ENCODE measurements around the gene SMAD3. TPM values are rescaled to one million over a fixed set of nuclear protein-coding genes. Genes with fewer than 3 reads are reported as not detected.
A peak's percentile ranks its signal among the peaks of the same experiment; 100 is the strongest.

SMAD3 gene
- total and polyA plus RNA-seq, 3 experiments from 2014 or later, result 30.2 to 34.2 (median 31.7) TPM

DNA sequence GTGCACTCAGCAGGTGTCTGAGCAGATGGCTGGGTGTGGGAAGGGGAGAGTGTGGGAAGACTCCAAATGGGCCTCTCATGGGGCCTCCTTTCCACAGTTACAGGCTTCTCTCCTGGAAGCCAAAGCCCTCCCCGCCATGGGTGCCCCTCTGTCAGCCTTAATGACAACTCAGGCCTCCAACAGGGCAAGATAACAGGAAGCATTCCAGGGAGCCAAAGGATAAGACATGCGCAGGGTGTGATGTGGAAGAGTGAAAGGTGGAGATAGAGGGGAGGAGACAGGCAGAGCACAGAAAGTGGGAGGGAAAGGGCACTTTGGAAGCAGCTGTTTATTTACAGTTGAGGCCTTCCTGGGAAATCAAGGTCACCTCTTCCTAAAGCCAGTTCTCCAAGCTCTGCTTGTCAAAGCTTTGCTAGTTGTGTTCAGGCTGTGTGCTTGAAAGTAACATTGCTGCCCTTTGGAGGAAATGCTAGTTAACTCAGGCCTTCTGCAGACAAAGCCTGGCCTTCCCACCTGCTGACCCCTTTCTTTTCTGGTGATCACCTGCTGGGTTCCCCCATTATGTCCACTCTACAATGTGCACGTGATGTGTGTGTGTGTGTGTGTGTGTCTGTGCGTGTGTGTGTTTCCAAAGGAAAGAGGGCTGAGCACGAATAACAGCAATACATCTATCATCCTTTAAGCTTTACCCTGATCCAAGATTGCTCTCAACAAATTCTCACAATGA, 35.2 kb upstream of the SMAD3 start:
- peaks cover 3 to 4% of the 10 kb centered on the region in 2 donors for H3K27me3 Mint-ChIP-seq
- Histone ChIP-seq H3K27me3 (ENCODE audit: insufficient read depth, low read length, poor library complexity, severe bottlenecking) (no peaks in the 10 kb centered on the region), H3K4me3 (ENCODE audit: low read length) (no peak overlapping the region), H3K36me3 (ENCODE audit: insufficient read depth, low read length) (no peaks in the 10 kb centered on the region), H3K27ac (ENCODE audit: low read depth, low read length) (no peak overlapping the region), H3K4me1 (ENCODE audit: insufficient read depth, low read length) (peaks cover 12% of the 10 kb centered on the region), H3K9me3 (ENCODE audit: low read length) (no peaks in the 10 kb centered on the region)
- H3K4me3 Mint-ChIP-seq, result peak overlapping the region in 1 of 7 donors; percentile 25
- H3K4me1 Mint-ChIP-seq, result peaks cover 0 to 17% (median 6%) of the 10 kb centered on the region in 3 donors
- ChIA-PET POLR2A (interaction anchor here (0.7 kb wide), 1 partner anchor 54 kb away, joined by 5 read pairs; no protein-coding TSS in a partner anchor), CTCF (no interaction called here)
- no peaks in the 10 kb centered on the region for H3K36me3 Mint-ChIP-seq
- H3K9me3 Mint-ChIP-seq, result no peaks in the 10 kb centered on the region
- DNase-seq, result no peak
- H3K27ac Mint-ChIP-seq, result peak overlapping the region in 2 of 8 donors; percentile 30 to 47

DNA sequence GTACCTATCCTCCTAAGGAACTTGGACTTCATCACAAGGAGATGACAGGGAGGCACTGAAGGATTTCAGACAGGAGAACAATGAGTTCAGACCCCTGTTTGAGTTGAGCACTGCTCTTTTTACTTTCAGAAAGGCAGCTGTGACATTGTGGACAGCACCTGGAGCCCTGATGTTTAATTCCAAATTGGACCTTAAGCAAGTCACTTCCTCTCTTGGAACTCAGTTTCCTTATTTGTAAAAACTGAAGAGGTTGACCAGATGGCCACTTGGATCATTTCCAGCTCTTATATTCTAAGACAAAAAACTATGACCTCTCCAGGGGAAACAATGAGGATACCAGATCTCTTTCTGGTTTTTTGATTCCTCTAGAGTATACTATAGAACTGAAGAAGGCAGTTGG, 34.1 kb upstream of the SMAD3 start:
- Mint-ChIP-seq H3K27me3 (peaks cover 3 to 4% of the 10 kb centered on the region in 2 donors), H3K36me3 (no peaks in the 10 kb centered on the region), H3K4me1 (peaks cover 0 to 17% (median 8%) of the 10 kb centered on the region in 3 donors), H3K27ac (no peak overlapping the region), H3K9me3 (no peaks in the 10 kb centered on the region), H3K4me3 (no peak overlapping the region)
- Histone ChIP-seq H3K4me3 (ENCODE audit: low read length) (no peak overlapping the region), H3K27ac (ENCODE audit: low read depth, low read length) (no peak overlapping the region), H3K4me1 (ENCODE audit: insufficient read depth, low read length) (peaks cover 12% of the 10 kb centered on the region), H3K27me3 (ENCODE audit: insufficient read depth, low read length, poor library complexity, severe bottlenecking) (no peaks in the 10 kb centered on the region), H3K9me3 (ENCODE audit: low read length) (no peaks in the 10 kb centered on the region), H3K36me3 (ENCODE audit: insufficient read depth, low read length) (no peaks in the 10 kb centered on the region)
- CTCF ChIA-PET, result no interaction called here
- DNase-seq, result no peak
- POLR2A ChIA-PET, result no interaction called here

- Histone ChIP-seq H3K36me3 (ENCODE audit: insufficient read depth, low read length) (no peaks in the 10 kb centered on the region), H3K4me3 (ENCODE audit: low read length) (peak overlapping the region; percentile 64), H3K4me1 (ENCODE audit: insufficient read depth, low read length) (peaks cover 12% of the 10 kb centered on the region), H3K27me3 (ENCODE audit: insufficient read depth, low read length, poor library complexity, severe bottlenecking) (no peaks in the 10 kb centered on the region), H3K9me3 (ENCODE audit: low read length) (no peaks in the 10 kb centered on the region), H3K27ac (ENCODE audit: low read depth, low read length) (no peak overlapping the region)
- ChIA-PET CTCF (interaction anchor here (0.8 to 1.4 kb wide), 3 partner anchors 69 to 87 kb away, joined by 3 to 4 read pairs (median 3); no protein-coding TSS in a partner anchor), POLR2A (no interaction called here)
- H3K36me3 Mint-ChIP-seq, result no peaks in the 10 kb centered on the region
- H3K4me3 Mint-ChIP-seq, result no peak overlapping the region
- DNase-seq, result no peak
- H3K27me3 Mint-ChIP-seq, result peaks cover 0 to 3% of the 10 kb centered on the region in 2 donors
- peaks cover 7 to 27% (median 14%) of the 10 kb centered on the region in 3 donors for H3K4me1 Mint-ChIP-seq
- H3K9me3 Mint-ChIP-seq, result no peaks in the 10 kb centered on the region
- no peak overlapping the region for H3K27ac Mint-ChIP-seq
These were observed 32.8 kb upstream of the SMAD3 start for GRCh38 chr15:67032608-67033007.

GRCh38 chr15:67033012-67033411, 32.4 kb upstream of the SMAD3 start:
- peaks cover 11 to 31% (median 17%) of the 10 kb centered on the region in 3 donors for H3K4me1 Mint-ChIP-seq
- peaks cover 0 to 3% of the 10 kb centered on the region in 2 donors for H3K27me3 Mint-ChIP-seq
- CTCF ChIA-PET, result interaction anchor here (1.4 kb wide), 2 partner anchors 86 to 87 kb away, joined by 3 read pairs; no protein-coding TSS in a partner anchor
- POLR2A ChIA-PET, result no interaction called here
- H3K36me3 Mint-ChIP-seq, result no peaks in the 10 kb centered on the region
- H3K27ac Mint-ChIP-seq, result peak overlapping the region in 3 of 8 donors; percentile 36 to 97 (median 48)
- no peaks in the 10 kb centered on the region for H3K9me3 ChIP-seq (ENCODE audit: low read length)
- peak overlapping the region; percentile 64 for H3K4me3 ChIP-seq (ENCODE audit: low read length)
- no peaks in the 10 kb centered on the region for H3K9me3 Mint-ChIP-seq
- H3K4me3 Mint-ChIP-seq, result no peak overlapping the region
- H3K27ac ChIP-seq (ENCODE audit: low read depth, low read length), result no peak overlapping the region
- no peaks in the 10 kb centered on the region for H3K27me3 ChIP-seq (ENCODE audit: insufficient read depth, low read length, poor library complexity, severe bottlenecking)
- H3K36me3 ChIP-seq (ENCODE audit: insufficient read depth, low read length), result no peaks in the 10 kb centered on the region
- H3K4me1 ChIP-seq (ENCODE audit: insufficient read depth, low read length), result peaks cover 13% of the 10 kb centered on the region
- peak in 1 of 5 donors; percentile 10 for DNase-seq

GRCh38 chr15:67033571-67034044, 31.8 kb upstream of the SMAD3 start:
- Histone ChIP-seq H3K4me1 (ENCODE audit: insufficient read depth, low read length) (peaks cover 19% of the 10 kb centered on the region), H3K27me3 (ENCODE audit: insufficient read depth, low read length, poor library complexity, severe bottlenecking) (no peaks in the 10 kb centered on the region), H3K9me3 (ENCODE audit: low read length) (no peaks in the 10 kb centered on the region), H3K4me3 (ENCODE audit: low read length) (peak overlapping the region; percentile 64), H3K27ac (ENCODE audit: low read depth, low read length) (no peak overlapping the region), H3K36me3 (ENCODE audit: insufficient read depth, low read length) (no peaks in the 10 kb centered on the region)
- H3K27me3 Mint-ChIP-seq, result peaks cover 0 to 3% of the 10 kb centered on the region in 2 donors
- DNase-seq, result peak in 3 of 5 donors; percentile 4 to 53 (median 20)
- peak overlapping the region in 5 of 7 donors; percentile 45 to 89 (median 63) for H3K4me3 Mint-ChIP-seq
- POLR2A ChIA-PET, result interaction anchor here (0.6 kb wide), 1 partner anchor 68 kb away, joined by 5 read pairs; no protein-coding TSS in a partner anchor
- no peaks in the 10 kb centered on the region for H3K36me3 Mint-ChIP-seq
- CTCF ChIA-PET, result interaction anchor here (0.7 to 1.3 kb wide), 2 partner anchors 9 to 30 kb away, joined by 3 to 5 read pairs; no protein-coding TSS in a partner anchor
- H3K9me3 Mint-ChIP-seq, result no peaks in the 10 kb centered on the region
- peak overlapping the region in 3 of 8 donors; percentile 36 to 97 (median 51) for H3K27ac Mint-ChIP-seq
- H3K4me1 Mint-ChIP-seq, result peaks cover 17 to 37% (median 23%) of the 10 kb centered on the region in 3 donors

GRCh38 chr15:67035886-67036285, 29.5 kb upstream of the SMAD3 start:
- POLR2A ChIA-PET, result no interaction called here
- Mint-ChIP-seq H3K36me3 (no peaks in the 10 kb centered on the region), H3K27me3 (no peaks in the 10 kb centered on the region), H3K27ac (peak overlapping the region in 1 of 8 donors; percentile 6), H3K4me3 (no peak overlapping the region), H3K4me1 (peaks cover 30 to 53% (median 36%) of the 10 kb centered on the region in 3 donors), H3K9me3 (no peaks in the 10 kb centered on the region)
- H3K9me3 ChIP-seq (ENCODE audit: low read length), result no peaks in the 10 kb centered on the region
- CTCF ChIA-PET, result no interaction called here
- H3K36me3 ChIP-seq (ENCODE audit: insufficient read depth, low read length), result no peaks in the 10 kb centered on the region
- H3K27me3 ChIP-seq (ENCODE audit: insufficient read depth, low read length, poor library complexity, severe bottlenecking), result no peaks in the 10 kb centered on the region
- no peak overlapping the region for H3K4me3 ChIP-seq (ENCODE audit: low read length)
- H3K4me1 ChIP-seq (ENCODE audit: insufficient read depth, low read length), result peaks cover 32% of the 10 kb centered on the region
- DNase-seq, result no peak
- no peak overlapping the region for H3K27ac ChIP-seq (ENCODE audit: low read depth, low read length)

- ChIA-PET CTCF (no interaction called here), POLR2A (no interaction called here)
- no peak for DNase-seq
- peaks cover 31 to 53% (median 36%) of the 10 kb centered on the region in 3 donors for H3K4me1 Mint-ChIP-seq
- no peak overlapping the region for H3K4me3 ChIP-seq (ENCODE audit: low read length)
- H3K27ac ChIP-seq (ENCODE audit: low read depth, low read length), result no peak overlapping the region
- peaks cover 32% of the 10 kb centered on the region for H3K4me1 ChIP-seq (ENCODE audit: insufficient read depth, low read length)
- H3K9me3 ChIP-seq (ENCODE audit: low read length), result no peaks in the 10 kb centered on the region
- no peaks in the 10 kb centered on the region for H3K36me3 ChIP-seq (ENCODE audit: insufficient read depth, low read length)
- peak overlapping the region in 1 of 7 donors; percentile 6 for H3K4me3 Mint-ChIP-seq
- no peaks in the 10 kb centered on the region for H3K9me3 Mint-ChIP-seq
- no peaks in the 10 kb centered on the region for H3K27me3 Mint-ChIP-seq
- H3K27ac Mint-ChIP-seq, result peak overlapping the region in 5 of 8 donors; percentile 35 to 69 (median 39)
- H3K36me3 Mint-ChIP-seq, result no peaks in the 10 kb centered on the region
- no peaks in the 10 kb centered on the region for H3K27me3 ChIP-seq (ENCODE audit: insufficient read depth, low read length, poor library complexity, severe bottlenecking)
These were observed 28.4 kb upstream of the SMAD3 start for GRCh38 chr15:67036775-67037555.
